CD1c-positive myeloid dendritic cell (primary cell): ENCODE results near the gene RASA3.
"Not testable (repeated sequence)": the region's sequence is repeated elsewhere in the genome, so short reads cannot be mapped to it uniquely, and the experiment has no call there.

Experiments used
- DNase-seq: peaks from one replicate; pipeline ENCODE4 v3.0.0-alpha.2; 2016; ENCODE audit errors: extremely low spot score

The RASA3 gene

DNA sequence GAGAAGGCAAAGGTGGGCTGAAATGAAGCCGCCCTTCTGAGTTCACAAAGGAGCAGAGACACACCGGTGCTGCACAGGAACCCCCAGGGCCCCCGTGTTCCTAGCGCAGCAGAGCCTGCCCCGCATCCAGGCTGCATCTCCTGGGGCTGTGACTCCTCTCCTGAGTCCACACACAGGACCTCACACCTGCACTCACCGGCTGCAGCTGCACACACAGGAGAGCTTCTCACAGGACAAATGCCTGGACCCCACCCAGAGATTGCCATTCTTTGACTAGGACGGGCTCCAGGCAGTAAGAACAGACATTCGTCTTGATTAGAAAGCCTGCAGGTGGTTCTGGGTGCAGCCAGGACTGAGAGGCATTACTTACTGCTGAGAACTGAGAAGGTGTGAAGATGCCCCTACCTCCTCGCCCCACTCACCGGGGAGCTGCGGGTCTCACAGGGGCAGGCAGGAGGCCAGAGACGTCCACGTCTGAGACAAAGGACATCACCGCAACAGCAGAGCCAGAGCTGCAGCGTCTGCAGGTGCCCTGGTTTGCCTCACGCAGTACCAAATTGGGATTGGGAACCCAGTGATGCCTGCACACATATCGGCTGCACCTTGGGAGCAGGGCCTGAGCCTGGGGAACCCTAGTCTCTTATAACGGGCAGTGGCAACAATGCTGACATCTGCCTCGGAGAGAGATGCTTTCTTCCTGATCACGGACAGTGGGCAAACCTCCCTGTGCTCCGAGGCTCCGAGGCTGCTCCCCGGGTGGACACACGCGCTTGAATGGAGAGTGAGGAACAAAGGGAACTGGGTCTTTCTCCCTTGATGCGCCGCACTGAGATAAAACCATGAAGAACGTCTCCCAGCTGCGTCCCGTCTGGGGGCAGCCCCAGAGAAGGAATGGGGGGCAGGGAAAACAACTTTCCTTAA, 50.4 kb downstream of the RASA3 start:
- DNase-seq = no peak

DNA sequence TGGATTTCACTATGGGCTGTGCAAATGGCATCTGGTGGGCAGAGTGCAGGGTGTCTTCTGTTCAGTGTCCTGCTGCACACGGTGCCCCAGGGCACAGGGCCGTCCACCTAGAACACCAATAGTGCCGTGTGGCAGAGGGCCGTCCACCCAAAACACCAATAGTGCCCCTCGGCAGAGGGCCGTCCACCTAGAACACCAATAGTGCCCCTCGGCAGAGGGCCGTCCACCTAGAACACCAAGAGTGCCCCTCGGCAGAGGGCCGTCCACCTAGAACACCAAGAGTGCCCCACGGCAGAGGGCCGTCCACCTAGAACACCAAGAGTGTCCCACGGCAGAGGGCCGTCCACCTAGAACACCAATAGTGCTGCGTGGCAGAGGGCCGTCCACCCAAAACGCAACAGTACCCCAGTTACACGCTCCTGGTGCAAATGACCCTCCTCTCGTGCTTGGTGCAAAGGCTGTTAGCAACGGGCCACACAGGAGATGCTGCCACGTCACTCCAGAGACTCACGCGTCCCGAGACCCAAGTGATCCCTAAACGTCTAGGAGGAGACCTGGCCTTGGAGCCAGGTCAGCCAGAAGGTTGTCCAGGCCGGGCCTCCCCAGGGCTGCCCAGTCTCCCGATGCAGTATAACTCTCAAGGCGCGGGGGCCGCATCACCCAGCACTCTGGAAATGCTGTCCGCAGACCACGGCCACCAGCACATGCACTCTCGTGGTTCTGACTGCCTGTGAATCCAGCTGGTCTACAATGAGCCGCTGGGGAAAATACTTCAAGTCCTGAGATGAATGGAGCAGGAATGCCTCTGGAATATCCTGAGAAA, 51.5 kb downstream of the RASA3 start:
- no peak for DNase-seq

DNA sequence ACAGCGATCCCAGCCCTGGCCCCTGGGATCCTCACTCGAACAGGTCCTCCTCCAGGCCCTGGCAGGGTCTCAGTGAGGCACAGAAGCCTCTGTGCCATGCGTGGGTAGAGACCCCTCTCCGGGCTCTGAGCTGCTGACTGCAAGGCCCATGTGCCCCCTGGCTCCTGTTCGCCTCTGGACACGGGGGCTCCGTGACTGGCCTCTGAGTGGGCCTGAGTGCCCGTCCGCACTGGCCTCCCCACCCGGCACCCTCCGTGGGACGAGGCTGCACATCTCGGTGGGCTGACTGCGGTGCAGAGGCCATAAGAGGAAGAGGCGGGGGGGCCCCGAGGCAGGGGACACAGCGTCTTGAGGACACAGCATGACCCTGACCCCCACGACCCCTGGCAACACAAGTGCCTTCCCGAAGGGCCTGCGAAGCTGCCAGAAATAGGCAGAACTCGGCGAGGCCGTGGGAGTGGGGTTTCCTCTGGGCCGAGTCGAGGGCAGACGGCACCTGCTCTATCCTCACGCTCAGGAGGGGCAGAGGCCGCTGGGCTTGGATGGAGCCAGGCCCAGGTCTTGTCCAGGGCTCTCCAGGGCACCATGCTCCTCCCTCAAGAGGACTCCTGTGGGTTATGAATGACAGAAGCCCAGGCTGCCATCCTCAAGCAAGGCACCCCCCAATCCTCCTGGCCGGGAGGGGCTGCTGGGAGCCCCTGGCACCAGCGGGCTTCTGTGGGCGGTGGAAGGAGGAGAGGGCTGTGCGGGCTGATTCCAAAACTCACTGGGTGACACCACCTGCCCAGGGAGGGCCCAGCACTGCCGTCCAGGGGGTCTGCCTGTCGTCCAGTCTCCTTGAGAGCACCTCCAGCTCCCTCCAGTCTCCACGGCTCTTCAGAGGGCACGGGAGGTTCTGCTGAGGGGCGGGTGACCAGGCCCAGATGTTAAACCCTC, 52.6 kb downstream of the RASA3 start:
- DNase-seq = no peak

DNA sequence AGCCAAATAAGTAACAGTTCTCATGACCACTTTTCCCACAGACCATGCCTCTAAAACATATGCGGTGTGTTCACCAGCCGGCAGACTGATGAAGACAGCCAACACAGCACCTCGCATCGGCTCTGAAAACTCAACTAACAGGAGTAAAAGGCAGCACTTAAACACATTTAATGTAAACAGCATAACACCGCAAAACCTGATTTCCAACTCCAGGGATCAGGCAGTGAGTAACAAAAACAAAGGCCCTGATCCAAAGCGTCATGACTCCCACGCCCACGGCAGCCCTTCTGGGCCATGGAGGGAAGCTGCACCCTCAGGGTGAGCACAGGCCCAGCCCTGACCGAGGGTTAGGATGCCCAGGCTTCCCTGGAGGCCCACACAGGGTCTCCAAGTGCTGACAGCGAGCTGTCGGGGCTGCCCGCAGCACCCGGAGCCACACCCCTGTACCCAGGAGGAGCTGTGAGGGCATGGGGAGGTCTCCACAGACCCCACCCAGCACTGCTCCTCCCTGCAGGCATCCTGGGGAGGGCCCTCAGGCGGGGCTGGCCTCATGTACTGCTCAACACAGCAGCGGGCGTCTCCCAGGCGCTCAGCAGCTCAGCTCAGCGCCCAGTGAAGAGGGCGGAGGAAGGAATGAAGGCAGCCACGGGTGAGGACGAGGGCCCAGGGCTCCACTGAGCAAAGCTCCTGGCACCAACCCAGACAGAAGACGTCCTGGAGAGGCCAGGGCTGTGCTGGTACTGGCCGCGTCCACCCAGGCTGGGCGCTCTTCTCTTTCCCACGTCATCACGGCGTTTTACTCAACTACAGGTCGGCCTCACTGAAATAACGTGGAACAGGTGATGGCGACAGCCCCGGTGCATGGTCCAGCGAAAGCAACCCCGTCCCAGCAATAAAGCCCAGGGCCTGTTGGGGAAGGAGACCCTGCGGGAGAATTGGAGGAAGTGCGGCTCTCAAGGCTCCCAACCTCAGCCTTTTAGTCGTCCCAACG, 53.7 kb downstream of the RASA3 start:
- peak; percentile 24 for DNase-seq

DNA sequence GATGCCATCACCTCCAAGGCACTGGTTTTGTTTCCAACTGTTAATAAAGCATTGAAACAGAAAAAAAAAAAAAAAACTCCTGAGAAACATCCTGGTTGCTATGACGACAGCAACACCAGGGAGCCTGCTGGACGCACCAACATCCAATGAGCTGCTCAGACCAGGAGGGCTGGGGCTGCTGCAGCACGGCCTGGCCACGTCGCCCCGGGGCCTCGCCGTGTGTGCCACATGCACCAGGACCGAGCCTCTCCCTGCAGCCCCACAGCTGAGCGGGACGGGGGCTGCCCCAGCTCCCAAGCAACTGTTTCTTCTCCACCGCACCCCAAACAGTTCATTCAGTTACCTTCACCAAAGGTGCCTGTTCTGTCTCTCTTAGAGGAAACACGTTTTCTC, 54.5 kb downstream of the RASA3 start:
- no peak for DNase-seq

DNA sequence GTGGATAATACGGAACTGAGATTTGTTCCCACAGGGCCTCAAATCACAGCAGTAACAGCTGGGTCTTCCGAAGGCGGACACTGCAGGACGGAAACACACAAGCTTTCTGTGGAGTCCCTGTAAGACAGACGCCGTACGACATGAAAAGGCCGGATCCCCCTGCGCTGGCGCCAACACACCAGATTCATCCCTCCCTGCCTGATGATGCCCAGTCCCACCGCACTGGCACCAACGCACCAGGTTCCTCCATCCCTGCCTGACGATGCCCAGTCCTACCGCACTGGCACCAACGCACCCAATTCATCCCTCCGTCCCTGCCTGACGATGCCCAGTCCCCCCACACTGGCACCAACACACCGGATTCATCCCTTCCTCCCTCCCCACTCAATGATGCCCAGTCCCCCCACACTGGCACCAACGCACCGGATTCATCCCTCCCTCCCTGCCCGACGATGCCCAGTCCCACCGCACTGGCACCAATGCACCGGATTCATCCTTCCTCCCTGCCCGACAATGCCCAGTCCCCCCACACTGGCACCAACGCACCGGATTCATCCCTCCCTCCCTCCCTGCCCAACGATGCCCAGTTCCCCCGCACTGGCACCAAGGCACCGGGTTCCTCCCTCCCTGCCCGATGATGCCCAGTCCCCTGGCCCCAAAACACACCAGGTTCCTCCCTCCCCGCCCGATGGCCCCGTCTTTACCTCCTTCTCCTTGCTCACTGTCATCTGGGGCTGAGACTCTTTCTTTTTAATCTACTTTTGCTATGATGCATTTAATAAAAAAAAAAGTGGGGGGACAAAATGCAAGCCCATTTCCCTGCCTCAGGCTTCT, 55.1 kb downstream of the RASA3 start:
- DNase-seq = no peak

DNA sequence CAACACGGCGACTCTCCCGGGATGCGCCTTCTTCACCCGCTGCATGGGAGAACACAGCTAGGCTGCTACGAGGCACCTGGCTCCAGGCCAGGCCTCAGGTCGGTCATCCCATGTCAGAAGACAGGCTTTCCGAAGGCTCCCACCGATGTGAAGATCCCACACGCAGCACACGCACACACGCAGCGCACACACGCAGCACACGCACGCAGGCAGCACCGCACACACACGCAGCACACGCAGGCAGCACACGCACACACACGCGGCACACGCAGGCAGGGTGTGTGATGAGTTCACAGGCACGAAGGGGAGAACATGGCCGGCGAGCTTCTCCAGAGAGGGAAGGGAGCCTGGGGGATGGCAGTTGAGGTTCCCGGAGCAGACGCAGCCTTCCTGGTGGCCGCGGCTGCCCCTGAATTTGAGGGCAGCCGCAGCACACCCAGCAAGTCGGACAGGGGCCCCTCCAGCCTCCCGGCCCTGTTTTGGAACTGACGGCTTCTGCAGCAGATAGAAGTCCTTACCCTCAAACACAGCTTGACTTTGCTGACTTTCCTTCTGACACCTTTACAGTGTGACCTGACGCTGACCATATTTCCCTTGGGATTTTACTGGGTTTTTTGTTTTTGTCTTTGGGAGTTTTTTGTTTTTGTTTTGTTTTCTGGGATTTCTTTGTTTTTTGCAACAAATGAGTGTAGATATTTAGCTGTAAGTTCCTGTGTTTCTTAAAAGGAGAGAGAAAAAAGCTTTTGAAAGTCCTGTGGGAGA, 55.9 kb downstream of the RASA3 start:
- DNase-seq = no peak

DNA sequence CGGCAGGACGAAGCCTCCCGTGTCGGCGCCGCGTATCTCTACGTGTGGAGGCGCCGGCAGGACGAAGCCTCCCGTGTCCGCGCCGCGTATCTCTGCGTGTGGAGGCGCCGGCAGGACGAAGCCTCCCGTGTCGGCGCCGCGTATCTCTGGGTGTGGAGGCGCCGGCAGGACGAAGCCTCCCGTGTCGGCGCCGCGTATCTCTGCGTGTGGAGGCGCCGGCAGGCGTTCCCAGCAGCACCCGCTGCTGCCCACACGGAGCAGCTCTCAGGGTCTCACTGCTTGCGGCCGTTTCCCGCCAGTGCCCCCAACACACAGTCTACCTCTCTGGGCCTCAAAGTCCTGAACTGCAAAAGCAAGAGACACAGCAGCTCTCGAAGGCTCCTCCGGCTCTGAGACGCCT, 56.6 kb downstream of the RASA3 start:
- not testable (repeated sequence) for DNase-seq

DNA sequence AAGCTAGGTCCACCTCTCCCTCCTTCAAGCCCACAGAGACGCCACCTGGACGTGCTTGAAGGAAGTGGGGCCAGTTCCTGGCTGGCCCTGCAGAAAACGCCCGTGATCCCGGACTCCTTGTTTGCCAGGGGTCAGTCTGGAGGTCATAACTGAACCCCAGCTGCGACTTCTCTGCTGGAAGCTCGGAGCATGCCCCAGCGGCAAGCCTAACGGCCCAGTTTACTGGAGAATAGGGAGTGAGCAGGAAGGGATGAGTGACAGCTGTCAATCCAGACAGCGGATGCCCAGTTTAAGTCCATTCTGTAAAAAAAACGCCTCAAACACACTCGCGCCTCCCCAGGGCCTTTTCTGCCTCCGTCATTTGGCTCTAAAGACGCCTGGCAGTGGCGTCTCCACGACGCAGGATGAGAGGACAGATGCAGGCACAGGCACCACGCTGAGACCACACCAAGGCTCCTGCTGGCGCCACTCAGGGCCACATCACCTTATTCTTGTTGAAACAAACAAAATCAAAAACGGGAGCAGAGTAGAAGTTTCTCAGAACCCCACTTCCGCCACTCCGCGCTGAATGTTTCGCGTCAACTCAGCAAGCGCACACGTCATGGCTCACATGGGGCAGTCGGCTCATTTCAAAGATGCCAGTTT, 57.6 kb downstream of the RASA3 start:
- DNase-seq = no peak

DNA sequence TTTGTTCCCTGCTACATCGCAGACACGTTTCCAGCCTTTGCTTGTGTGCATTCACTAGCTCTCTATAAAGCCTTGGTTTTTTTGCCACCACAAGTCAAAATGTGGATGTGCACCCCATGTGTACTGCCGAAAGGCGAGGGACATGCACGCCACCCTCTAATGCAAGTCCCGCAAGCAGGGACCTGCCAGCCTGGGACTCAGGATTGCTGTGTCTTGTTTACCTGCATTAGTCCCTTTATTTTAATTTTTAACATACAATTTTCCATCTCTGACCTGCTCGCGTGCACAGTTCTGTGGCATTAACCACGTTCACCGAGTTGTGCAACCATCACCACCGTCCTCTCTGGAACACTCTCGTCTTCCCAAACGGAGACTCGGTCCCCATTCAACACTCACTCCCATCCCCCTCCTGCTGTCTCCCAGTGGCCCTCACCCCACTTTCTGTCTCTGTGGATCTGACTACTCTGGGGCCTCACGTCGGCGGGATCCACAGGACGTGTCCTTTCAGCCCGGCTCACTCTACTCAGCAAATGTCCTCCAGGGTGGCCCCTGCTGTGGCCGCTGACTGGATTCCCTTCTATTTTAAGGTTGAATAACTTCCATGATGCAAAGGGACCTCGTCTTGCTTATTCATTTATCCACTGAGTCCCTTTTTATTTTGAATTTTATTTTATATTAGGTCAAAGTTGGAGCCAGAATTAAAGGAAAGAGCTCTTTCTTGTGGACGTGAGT, 58.4 kb downstream of the RASA3 start:
- no peak for DNase-seq

DNA sequence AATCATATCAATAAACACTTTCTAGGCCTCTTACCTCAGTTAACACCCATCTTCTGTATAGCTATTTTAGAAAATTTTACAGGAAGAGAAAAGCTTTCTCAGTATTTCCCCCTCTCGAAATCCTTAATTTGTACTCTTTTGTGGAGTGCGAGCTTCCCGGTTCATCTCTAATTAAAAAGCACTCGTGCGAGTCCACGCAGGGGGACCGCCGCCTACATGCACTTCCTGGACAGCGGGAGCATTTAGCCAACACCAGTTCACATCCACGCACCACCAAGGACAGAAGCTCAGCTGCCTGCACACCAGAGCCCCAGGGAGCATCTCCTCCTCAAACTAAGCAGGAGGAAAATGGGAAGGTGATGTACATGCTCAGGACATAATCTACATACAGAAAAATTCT, 60.0 kb downstream of the RASA3 start:
- DNase-seq = no peak

DNA sequence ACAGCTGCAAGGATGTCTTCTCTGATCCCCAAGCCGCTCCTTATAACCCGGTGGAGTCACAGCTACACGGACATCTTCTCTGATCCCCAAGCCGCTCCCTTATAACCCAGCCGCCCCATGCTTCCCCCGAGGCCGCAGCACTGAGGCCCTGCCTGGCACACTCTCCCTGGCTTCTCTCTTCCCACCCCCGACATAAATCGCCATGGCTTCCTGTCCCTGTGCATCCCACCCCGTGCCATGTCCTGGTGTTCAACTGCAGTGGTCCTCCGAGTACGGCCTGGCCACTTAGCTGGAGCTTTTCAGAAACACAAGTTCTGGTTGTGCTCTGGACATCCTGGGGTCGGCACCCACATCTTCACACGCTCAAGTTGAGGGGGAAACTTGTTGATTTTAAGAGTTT, 60.4 kb downstream of the RASA3 start:
- DNase-seq = no peak

DNA sequence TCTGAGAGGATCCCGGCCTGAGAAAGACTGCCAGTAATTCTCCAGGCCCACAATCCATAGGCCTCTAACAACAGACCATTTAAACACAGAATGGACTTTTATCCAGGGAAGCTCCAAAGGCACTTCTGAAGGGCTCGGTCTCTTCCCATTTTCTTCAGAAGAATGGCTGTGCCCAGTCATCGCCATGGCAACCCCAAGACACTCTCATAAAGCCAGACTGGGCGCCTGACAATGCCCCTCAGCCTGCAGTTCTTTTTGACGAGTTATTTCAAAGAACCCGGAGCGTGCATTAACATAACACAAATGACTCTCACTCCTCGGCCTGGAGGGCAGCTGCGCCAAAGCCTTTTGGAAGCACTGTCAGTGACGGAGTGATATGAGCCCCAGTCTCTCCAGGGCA, 61.0 kb downstream of the RASA3 start:
- DNase-seq = no peak

DNA sequence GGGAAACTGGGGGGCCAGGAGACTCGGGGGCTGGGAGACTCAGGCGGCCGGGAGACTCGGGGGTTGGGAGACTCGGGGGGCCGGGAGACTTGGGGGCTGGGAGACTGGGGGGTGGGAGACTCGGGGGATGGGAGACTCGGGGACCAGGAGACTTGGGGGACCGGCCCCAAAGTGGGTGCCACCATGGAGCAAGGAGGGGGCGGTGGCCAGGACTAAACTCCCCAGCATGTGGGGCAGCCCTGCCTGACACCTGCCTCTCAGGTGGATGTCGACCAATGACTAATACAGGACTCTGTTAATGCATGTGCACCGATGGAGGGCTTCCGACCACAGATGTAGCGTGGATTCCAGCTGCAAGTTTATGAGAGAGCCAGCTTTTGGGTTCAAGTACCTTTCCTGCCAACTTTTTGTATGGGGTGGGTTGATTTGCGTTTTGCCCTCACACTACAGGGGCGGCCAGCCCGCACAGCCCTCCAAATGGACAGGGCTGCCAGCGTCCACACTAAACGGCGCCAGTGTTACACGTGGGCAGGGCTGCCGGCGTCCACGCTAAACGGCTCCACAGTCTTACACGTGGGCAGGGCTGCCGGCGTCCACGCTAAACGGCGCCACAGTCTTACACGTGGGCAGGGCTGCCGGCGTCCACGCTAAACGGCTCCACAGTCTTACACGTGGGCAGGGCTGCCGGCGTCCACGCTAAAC, 62.2 kb downstream of the RASA3 start:
- DNase-seq = no peak

DNA sequence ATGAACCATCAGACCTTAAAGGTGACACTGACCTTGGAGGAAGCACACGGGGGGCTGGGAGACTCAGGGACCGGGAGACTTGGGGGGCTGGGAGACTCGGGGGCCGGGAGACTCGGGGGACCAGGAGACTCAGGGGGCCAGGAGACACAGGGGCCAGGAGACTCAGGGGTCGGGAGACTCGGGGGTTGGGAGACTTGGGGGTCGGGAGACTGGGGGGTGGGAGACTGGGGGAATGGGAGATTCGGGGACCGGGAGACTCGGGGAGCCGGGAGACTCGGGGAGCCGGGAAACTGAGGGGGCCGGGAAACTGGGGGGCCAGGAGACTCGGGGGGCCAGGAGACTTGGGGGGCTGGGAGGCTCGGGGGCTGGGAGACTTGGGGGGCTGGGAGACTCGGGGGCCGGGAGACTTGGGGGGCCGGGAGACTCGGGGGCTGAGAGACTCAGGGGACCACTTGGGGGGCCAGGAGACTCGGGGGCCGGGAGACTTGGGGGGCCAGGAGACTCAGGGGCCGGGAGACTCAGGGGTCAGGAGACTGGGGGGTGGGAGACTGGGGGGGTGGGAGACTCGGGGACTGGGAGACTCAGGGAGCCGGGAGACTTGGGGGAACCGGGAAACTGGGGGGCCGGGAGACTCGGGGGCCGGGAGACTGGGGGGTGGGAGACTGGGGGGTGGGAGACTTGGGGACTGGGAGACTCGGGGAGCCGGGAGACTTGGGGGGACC, 62.9 kb downstream of the RASA3 start:
- DNase-seq = no peak

DNA sequence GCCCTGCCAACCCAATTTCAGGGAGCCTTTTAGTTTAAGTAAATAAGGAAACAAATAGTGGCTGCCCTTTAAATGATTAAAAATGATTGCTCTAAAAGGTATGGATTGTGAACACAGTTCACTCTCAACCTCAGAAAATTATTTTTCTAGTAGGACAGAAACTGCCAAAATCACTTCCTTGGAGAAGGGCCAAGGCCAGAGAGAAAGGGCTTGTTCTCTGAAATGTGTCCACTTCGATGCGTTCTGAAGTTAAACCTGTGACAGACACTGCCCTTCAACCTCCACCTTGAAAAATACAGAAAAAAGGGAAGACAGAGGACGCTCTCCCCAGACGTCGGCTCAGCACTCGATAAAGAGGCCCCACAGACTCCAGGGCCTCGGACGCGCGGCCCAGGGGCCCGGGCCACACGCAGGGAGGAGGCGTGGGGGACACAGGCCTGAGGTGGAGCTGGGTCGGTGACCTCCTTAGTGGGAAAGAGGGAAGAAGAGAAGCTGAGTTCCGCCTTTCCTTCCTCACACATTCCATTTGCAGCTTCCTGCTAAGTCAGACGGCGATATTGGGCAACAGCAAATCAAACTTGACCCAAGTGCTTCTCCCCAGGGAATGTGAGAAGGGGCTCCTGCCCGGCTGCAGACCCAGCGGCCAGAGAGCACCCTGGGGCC, 63.6 kb downstream of the RASA3 start:
- peak; percentile 60 for DNase-seq
